ENCODE data around the gene TEDC2. TPM values are rescaled to one million over a fixed set of nuclear protein-coding genes. Genes with fewer than 3 reads are reported as not detected.
A peak's percentile ranks its signal among the peaks of the same experiment; 100 is the strongest.

TEDC2 gene
- total and polyA plus RNA-seq, 9 of the 15 experiments (the other 6 are each of a cell fraction or from before 2014, with no cell fraction given) = 0.75 to 57.0 (median 17.6) TPM

GRCh38 chr16:2513405-2514332, 53.8 kb downstream of the TEDC2 start, which contains the start of gene ATP6V0C (continued):
- TF ChIP-seq JUN (IDR thresholded peaks at IDR 0.05; ENCODE audit: borderline replicate concordance, low read depth, low read length) (peak; percentile 29; the same call in 1 of the 2 replicates), JUN (CRISPR knock-in tag; IDR thresholded peaks at IDR 0.05; ENCODE audit: borderline replicate concordance) (peak; percentile 79; the same call in 1 of the 2 replicates), ZNF277 (CRISPR knock-in tag; IDR thresholded peaks at IDR 0.05; ENCODE audit: borderline replicate concordance) (no peak), RBM39 (optimal IDR thresholded peaks at IDR 0.05; ENCODE audit: low read depth, low read length) (no peak), ZNF707 (CRISPR knock-in tag; conservative IDR thresholded peaks at IDR 0.05) (no peak), ZKSCAN3 (CRISPR knock-in tag; IDR thresholded peaks at IDR 0.05) (no peak), ZNF717 (CRISPR knock-in tag; IDR thresholded peaks at IDR 0.05) (no peak), ILF3 (IDR thresholded peaks at IDR 0.05; ENCODE audit: borderline replicate concordance) (no peak), MEF2D (tag; conservative IDR thresholded peaks at IDR 0.05; ENCODE audit: low read depth) (no peak), TAF1 (IDR thresholded peaks at IDR 0.05; ENCODE audit: control insufficient read depth, extremely low read depth, insufficient read depth, low read length, severe bottlenecking) (peak; percentile 92), HDAC8 (tag; IDR thresholded peaks at IDR 0.05) (no peak), LARP7 (IDR thresholded peaks at IDR 0.05) (no peak), TBL1XR1 (IDR thresholded peaks at IDR 0.05; ENCODE audit: low read length in 2 of 2) (no peak), MYNN (IDR thresholded peaks at IDR 0.05) (no peak), MYNN (CRISPR knock-in tag; IDR thresholded peaks at IDR 0.05) (no peak), CBX2 (IDR thresholded peaks at IDR 0.05; ENCODE audit: insufficient read depth, low read length, poor library complexity, severe bottlenecking) (no peak), ZNF316 (IDR thresholded peaks at IDR 0.05) (no peak), CBFA2T3 (IDR thresholded peaks at IDR 0.05) (no peak)
- TF ChIP-seq, protein P1, sequence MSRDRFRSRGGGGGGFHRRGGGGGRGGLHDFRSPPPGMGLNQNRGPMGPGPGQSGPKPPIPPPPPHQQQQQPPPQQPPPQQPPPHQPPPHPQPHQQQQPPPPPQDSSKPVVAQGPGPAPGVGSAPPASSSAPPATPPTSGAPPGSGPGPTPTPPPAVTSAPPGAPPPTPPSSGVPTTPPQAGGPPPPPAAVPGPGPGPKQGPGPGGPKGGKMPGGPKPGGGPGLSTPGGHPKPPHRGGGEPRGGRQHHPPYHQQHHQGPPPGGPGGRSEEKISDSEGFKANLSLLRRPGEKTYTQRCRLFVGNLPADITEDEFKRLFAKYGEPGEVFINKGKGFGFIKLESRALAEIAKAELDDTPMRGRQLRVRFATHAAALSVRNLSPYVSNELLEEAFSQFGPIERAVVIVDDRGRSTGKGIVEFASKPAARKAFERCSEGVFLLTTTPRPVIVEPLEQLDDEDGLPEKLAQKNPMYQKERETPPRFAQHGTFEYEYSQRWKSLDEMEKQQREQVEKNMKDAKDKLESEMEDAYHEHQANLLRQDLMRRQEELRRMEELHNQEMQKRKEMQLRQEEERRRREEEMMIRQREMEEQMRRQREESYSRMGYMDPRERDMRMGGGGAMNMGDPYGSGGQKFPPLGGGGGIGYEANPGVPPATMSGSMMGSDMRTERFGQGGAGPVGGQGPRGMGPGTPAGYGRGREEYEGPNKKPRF (IDR thresholded peaks at IDR 0.05; ENCODE audit: low read depth, low read length) = no peak
- TF ChIP-seq, protein P2, sequence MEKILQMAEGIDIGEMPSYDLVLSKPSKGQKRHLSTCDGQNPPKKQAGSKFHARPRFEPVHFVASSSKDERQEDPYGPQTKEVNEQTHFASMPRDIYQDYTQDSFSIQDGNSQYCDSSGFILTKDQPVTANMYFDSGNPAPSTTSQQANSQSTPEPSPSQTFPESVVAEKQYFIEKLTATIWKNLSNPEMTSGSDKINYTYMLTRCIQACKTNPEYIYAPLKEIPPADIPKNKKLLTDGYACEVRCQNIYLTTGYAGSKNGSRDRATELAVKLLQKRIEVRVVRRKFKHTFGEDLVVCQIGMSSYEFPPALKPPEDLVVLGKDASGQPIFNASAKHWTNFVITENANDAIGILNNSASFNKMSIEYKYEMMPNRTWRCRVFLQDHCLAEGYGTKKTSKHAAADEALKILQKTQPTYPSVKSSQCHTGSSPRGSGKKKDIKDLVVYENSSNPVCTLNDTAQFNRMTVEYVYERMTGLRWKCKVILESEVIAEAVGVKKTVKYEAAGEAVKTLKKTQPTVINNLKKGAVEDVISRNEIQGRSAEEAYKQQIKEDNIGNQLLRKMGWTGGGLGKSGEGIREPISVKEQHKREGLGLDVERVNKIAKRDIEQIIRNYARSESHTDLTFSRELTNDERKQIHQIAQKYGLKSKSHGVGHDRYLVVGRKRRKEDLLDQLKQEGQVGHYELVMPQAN (IDR thresholded peaks at IDR 0.05; ENCODE audit: borderline replicate concordance) = peak; percentile 69; the same call in 1 of the 2 replicates
- TF ChIP-seq, protein P3, sequence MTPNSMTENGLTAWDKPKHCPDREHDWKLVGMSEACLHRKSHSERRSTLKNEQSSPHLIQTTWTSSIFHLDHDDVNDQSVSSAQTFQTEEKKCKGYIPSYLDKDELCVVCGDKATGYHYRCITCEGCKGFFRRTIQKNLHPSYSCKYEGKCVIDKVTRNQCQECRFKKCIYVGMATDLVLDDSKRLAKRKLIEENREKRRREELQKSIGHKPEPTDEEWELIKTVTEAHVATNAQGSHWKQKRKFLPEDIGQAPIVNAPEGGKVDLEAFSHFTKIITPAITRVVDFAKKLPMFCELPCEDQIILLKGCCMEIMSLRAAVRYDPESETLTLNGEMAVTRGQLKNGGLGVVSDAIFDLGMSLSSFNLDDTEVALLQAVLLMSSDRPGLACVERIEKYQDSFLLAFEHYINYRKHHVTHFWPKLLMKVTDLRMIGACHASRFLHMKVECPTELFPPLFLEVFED (CRISPR knock-in tag; conservative IDR thresholded peaks at IDR 0.05) = no peak

All from K562 (cell line).